Right kidney (tissue), 1 donor: Measurements from ENCODE around the gene P2RX4.
"Not testable (repeated sequence)": the region's sequence is repeated elsewhere in the genome, so short reads cannot be mapped to it uniquely, and the experiment has no call there.

Experiments
- DNase-seq: peaks from one replicate; pipeline ENCODE4 v3.0.0-alpha.2; 2016

P2RX4 gene

GRCh38 chr12:121277374-121277759, 67.4 kb downstream of the P2RX4 start:
- no peak for DNase-seq

DNA sequence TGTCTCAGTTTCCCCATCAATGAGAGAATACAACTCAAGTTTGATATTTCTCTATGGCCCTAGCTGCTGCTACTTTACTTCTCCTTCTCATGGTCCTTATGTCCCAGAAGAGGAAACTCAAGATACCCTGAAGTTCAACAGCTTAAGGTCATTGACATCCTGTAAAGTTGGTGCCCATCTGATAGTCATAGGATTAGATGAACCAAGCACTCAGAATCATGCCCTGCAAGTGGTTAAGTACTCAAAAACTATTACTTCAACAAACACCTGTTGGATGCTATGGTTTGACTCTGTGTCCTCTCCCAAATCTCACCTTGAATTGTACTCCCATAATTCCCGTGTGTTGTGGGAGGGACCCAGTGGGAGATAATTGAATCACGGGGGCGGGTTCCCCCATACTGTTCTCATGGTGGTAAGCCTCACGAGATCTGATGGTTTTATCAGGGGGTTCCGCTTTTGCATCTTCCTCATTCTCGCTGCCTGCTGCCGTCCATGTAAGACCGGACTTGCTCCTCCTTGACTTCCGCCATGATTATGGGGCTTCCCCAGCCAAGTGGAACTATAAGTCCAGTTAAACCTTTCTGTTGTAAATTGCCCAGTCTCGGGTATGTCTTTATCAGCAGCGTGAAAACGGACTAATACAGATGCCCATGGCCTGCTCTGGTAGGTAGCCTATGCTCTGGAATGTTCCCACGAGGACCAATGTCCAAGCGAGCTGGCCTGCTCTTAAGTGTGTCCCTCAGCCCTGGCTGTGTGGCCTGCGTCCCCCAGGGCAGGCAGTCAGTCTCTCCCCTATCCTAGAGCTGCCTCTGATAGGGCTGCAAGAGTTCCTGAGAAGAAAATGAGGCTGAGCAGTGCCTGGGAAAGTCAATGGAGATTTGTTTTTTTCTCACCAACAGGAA, 68.5 kb downstream of the P2RX4 start:
- no peak for DNase-seq

- no peak for DNase-seq
Measured at GRCh38 chr12:121279071-121279375, 69.1 kb downstream of the P2RX4 start.

- no peak for DNase-seq
Measured at GRCh38 chr12:121279507-121279915, 69.6 kb downstream of the P2RX4 start.

- DNase-seq, result not testable (repeated sequence)
Measured at GRCh38 chr12:121280531-121280930, 70.6 kb downstream of the P2RX4 start.

DNA sequence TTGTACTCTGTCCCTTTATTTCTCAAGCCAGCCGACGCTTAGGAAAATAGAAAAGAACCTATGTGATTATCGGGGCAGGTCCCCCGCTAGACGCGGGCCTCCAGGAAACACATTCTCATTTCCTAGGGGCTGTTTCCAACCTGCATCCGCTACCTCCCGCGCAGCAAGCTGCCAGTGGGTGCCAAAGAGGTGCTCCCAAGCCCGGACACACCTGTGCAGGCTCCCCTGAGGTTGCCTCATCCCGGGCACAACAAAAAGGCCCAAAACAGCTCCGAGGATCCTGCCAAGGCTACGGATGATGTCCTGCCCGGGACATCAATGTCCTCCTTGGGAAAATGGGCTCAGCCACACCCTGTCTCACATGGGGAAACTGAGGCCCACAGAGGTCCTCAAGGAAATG, 71.2 kb downstream of the P2RX4 start:
- DNase-seq, result not testable (repeated sequence)

DNA sequence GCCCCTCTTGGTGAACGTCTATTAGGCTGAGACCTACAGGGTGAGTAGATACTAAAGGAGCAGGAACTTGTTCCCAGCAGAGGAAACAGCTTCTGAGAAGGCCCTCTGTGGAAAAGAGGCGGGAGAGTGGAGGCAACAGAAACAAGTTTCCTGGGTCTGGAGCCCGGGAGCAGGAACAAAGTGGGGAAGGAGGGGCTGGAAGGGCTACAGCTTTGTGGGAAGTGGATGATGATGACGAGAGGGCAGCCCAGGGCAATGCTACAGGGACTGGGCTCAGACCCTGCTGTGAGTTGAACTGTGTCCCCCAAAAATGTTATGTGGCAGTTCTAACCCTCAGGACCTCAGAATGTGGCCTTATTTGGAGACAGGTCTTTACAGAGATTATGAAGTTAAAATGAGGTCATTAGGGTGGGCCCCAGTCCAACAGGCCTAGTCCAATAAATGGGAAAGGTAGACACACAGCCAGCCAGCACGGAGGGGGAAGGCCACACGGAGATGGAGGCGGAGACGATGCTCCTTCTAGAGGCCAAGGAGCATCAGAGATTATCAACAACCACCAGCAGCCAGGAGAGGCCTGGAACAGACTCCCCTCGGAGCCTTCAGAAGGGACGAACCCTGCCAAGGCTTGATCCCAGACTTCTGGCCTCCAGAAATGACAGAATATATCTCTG, 72.3 kb downstream of the P2RX4 start:
- DNase-seq, result no peak

- not testable (repeated sequence) for DNase-seq
Measured at GRCh38 chr12:121282910-121283309, 73.0 kb downstream of the P2RX4 start.

GRCh38 chr12:121283388-121283787, 73.5 kb downstream of the P2RX4 start:
- no peak for DNase-seq
